ENCODE results near the gene TET3. TPM values are rescaled to one million over a fixed set of nuclear protein-coding genes. Genes with fewer than 3 reads are reported as not detected.

Gene TET3
- total RNA-seq, 1 donor from 2014 or later: 23.0 TPM

DNA sequence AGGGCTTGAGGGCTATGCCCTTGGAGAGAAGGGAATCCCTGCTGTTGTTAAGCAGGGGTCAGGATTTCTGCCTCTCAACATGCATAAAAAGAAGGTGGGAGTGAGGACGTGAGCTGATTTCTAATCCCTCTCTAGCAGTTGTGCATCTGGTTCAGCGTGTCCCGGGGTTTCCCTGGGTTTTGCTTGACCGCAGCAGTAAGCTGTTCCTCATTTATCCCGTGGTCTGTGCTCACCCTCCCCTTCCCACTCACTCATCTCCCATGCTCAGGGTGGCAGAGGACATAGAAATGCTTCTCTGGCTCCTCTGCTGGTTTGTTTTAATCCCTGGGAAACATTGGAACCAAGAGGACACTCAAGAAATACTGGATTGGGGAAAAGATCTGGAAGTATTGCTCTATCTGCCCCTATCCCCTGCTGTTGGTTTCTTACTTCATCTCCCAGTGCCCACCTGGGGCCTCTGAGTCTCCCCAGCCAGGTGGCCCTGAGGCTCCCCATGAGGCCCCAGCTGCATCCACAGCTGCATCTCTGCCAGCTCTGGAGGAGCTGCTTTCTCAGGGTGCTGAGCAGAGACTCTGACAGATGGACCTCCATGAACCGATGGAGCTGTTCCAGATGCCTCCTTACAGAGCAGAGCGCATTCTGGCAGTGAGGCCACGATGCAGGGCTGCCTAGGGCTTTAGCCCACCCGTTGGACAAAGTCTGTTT lies 36.1 kb downstream of the TET3 start:
- Mint-ChIP-seq H3K36me3 (ENCODE audit: low read depth, unreplicated experiment) (no peaks in the 10 kb centered on the region), H3K9me3 (ENCODE audit: unreplicated experiment) (no peaks in the 10 kb centered on the region)
- TF ChIP-seq, protein P1, sequence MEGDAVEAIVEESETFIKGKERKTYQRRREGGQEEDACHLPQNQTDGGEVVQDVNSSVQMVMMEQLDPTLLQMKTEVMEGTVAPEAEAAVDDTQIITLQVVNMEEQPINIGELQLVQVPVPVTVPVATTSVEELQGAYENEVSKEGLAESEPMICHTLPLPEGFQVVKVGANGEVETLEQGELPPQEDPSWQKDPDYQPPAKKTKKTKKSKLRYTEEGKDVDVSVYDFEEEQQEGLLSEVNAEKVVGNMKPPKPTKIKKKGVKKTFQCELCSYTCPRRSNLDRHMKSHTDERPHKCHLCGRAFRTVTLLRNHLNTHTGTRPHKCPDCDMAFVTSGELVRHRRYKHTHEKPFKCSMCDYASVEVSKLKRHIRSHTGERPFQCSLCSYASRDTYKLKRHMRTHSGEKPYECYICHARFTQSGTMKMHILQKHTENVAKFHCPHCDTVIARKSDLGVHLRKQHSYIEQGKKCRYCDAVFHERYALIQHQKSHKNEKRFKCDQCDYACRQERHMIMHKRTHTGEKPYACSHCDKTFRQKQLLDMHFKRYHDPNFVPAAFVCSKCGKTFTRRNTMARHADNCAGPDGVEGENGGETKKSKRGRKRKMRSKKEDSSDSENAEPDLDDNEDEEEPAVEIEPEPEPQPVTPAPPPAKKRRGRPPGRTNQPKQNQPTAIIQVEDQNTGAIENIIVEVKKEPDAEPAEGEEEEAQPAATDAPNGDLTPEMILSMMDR (IDR thresholded peaks at IDR 0.05; ENCODE audit: unreplicated experiment): no peak

DNA sequence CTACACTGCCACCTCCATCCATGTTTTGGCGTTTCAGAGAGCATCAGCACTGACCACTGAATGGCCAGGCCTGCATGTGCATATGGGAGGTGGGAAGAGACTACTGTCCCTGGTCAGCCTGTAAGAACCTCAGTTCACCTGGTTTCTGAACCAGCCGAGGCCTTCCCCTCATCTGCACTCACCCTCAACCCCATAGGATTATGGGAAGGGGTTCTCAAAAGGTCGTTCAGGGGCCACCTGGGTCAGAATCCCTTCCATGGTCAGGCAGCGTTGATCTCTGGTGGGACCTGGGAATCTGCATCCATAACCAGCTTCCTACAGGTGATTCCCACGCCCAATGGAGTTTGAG lies 36.7 kb downstream of the TET3 start:
- Mint-ChIP-seq H3K36me3 (ENCODE audit: low read depth, unreplicated experiment) (no peaks in the 10 kb centered on the region), H3K27me3 (ENCODE audit: unreplicated experiment) (peaks cover 2% of the 10 kb centered on the region), H3K27ac (ENCODE audit: unreplicated experiment) (no peak overlapping the region), H3K4me3 (ENCODE audit: unreplicated experiment) (no peak overlapping the region), H3K9me3 (ENCODE audit: unreplicated experiment) (no peaks in the 10 kb centered on the region), H3K4me1 (ENCODE audit: unreplicated experiment) (peaks cover 14% of the 10 kb centered on the region)
- no peak for DNase-seq (ENCODE audit: low spot score)
- TF ChIP-seq, protein P1 (IDR thresholded peaks at IDR 0.05; ENCODE audit: unreplicated experiment): no peak

More for the DNA sequence above, 36.1 kb downstream of the TET3 start:
- Mint-ChIP-seq H3K4me3 (ENCODE audit: unreplicated experiment) (no peak overlapping the region), H3K27ac (ENCODE audit: unreplicated experiment) (no peak overlapping the region), H3K27me3 (ENCODE audit: unreplicated experiment) (peaks cover 2% of the 10 kb centered on the region), H3K4me1 (ENCODE audit: unreplicated experiment) (peaks cover 14% of the 10 kb centered on the region)
- DNase-seq (ENCODE audit: low spot score): no peak

DNA sequence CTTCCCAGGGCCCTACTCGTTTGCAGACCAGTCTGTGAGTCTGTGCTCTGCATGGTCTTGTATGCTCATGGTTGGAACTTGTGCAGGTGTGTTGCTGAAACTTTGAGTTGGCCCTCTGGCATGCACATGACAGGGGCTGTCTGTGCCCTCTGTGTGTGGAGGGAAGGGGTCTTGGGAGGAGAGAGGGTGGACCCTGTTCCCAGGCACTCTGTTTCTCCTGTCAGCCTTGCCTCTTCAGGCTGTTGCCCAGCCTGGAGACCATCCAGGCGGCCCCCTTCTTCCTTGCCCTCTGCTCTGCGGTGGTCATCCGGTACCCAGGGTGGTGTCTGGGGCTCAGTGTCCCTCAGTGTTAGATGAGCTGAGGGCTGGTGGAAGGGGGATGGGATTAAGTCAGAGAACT lies 39.5 kb downstream of the TET3 start:
- no peaks in the 10 kb centered on the region for H3K9me3 Mint-ChIP-seq (ENCODE audit: unreplicated experiment)
- H3K36me3 Mint-ChIP-seq (ENCODE audit: low read depth, unreplicated experiment): no peaks in the 10 kb centered on the region
- no peak overlapping the region for H3K4me3 Mint-ChIP-seq (ENCODE audit: unreplicated experiment)
- TF ChIP-seq, protein P1 (IDR thresholded peaks at IDR 0.05; ENCODE audit: unreplicated experiment): no peak
- H3K4me1 Mint-ChIP-seq (ENCODE audit: unreplicated experiment): peaks cover 22% of the 10 kb centered on the region
- no peak overlapping the region for H3K27ac Mint-ChIP-seq (ENCODE audit: unreplicated experiment)
- H3K27me3 Mint-ChIP-seq (ENCODE audit: unreplicated experiment): peaks cover 2% of the 10 kb centered on the region
- DNase-seq (ENCODE audit: low spot score): no peak

DNA sequence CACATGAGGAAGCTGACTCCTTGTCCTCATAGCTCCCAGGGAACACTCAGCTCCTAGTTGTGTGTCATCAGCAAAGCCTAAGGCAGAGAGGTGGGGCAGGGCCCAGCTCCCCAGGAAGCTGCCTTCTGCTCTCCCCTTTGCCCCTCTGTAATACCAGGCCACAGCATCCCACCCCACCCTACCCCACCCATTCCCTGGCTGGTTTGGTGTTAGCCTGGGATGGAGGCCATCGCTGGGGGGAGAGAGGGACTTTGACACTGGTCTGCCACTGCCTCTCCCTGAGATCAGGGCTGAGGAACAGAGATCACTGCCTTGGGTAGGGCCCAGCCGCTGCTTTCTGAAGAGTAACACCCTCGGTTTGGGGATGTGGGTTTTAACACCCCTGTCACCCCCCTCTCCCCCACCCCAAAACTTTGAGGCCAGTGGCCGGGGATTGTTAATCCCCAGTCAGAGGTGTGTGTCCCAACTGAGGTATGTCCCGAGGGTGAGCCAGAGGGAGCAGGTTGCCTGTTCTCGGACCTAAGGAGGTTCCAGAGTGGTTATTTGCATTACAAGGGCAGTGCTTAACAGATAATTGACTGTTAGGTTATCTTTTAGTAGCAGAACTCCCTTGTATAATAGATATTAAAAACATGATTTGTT lies 41.4 kb downstream of the TET3 start:
- Mint-ChIP-seq H3K4me3 (ENCODE audit: unreplicated experiment) (no peak overlapping the region), H3K27ac (ENCODE audit: unreplicated experiment) (no peak overlapping the region)
- TF ChIP-seq, protein P1 (IDR thresholded peaks at IDR 0.05; ENCODE audit: unreplicated experiment): no peak

DNA sequence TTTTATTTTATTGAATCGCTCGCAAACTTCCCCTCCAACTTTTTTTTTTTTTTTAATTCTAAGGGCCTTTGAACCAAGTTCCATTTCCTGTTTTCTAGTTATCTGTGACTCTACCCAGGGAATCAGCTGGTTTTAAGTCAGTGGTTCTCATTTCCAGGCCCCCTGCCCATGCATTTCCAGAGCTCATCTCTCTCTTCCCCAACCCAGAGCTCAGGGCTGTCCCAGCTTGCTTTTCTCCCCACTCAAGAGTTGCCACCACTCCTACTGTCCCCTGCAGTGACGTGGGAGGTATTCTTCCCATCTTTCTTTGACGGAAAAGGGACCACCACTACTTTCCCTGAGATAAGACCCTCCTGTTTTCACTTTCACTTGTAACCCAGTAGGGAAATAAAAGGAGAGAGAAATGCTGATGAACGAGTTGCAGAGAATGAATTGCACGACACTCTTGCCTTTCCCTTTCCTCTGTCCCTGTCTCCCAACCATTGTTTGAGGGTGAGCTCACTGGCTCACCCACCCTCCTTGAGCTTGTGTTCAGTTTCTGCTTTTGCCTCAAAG lies 42.1 kb downstream of the TET3 start:
- no peaks in the 10 kb centered on the region for H3K9me3 Mint-ChIP-seq (ENCODE audit: unreplicated experiment)
- no peak for DNase-seq (ENCODE audit: low spot score)
- no peaks in the 10 kb centered on the region for H3K36me3 Mint-ChIP-seq (ENCODE audit: low read depth, unreplicated experiment)
- H3K4me1 Mint-ChIP-seq (ENCODE audit: unreplicated experiment): peaks cover 41% of the 10 kb centered on the region
- TF ChIP-seq, protein P1 (IDR thresholded peaks at IDR 0.05; ENCODE audit: unreplicated experiment): no peak
- peak overlapping the region; percentile 54 for H3K4me3 Mint-ChIP-seq (ENCODE audit: unreplicated experiment)
- H3K27me3 Mint-ChIP-seq (ENCODE audit: unreplicated experiment): peaks cover 3% of the 10 kb centered on the region
- H3K27ac Mint-ChIP-seq (ENCODE audit: unreplicated experiment): peak overlapping the region; percentile 88

More for the DNA sequence above, 41.4 kb downstream of the TET3 start:
- no peak for DNase-seq (ENCODE audit: low spot score)
- Mint-ChIP-seq H3K9me3 (ENCODE audit: unreplicated experiment) (no peaks in the 10 kb centered on the region), H3K4me1 (ENCODE audit: unreplicated experiment) (peaks cover 40% of the 10 kb centered on the region), H3K27me3 (ENCODE audit: unreplicated experiment) (peaks cover 3% of the 10 kb centered on the region), H3K36me3 (ENCODE audit: low read depth, unreplicated experiment) (no peaks in the 10 kb centered on the region)

Data from endothelial cell (in vitro differentiated cells).